Measurements from ENCODE around the gene CCL14. TPM values are rescaled to one million over a fixed set of nuclear protein-coding genes. Genes with fewer than 3 reads are reported as not detected.

CCL14 gene
- total and polyA plus RNA-seq, 2 of the 8 experiments (the other 6 are each of a cell fraction or from before 2014, with no cell fraction given), result not detected

DNA sequence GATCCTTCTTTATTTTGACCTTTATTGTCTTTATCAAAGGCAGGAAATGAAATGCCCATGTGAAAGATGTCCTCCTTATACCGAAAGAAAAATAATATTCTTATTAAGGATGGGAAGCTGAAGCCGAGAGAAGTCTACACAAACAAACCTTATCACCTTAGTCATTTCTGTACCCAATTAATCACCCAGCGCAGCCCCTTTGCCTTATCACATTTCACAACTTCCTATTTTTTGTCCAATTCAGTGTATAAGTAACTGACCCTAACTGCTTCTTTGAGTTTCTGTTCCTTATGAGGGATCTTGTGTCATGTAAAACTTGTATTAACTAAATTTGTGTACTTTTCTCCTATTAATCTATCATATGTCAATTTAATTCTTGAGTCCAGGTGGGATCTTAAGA is 47.6 kb upstream of the CCL14 start (continued):
- TF ChIP-seq, protein P1, sequence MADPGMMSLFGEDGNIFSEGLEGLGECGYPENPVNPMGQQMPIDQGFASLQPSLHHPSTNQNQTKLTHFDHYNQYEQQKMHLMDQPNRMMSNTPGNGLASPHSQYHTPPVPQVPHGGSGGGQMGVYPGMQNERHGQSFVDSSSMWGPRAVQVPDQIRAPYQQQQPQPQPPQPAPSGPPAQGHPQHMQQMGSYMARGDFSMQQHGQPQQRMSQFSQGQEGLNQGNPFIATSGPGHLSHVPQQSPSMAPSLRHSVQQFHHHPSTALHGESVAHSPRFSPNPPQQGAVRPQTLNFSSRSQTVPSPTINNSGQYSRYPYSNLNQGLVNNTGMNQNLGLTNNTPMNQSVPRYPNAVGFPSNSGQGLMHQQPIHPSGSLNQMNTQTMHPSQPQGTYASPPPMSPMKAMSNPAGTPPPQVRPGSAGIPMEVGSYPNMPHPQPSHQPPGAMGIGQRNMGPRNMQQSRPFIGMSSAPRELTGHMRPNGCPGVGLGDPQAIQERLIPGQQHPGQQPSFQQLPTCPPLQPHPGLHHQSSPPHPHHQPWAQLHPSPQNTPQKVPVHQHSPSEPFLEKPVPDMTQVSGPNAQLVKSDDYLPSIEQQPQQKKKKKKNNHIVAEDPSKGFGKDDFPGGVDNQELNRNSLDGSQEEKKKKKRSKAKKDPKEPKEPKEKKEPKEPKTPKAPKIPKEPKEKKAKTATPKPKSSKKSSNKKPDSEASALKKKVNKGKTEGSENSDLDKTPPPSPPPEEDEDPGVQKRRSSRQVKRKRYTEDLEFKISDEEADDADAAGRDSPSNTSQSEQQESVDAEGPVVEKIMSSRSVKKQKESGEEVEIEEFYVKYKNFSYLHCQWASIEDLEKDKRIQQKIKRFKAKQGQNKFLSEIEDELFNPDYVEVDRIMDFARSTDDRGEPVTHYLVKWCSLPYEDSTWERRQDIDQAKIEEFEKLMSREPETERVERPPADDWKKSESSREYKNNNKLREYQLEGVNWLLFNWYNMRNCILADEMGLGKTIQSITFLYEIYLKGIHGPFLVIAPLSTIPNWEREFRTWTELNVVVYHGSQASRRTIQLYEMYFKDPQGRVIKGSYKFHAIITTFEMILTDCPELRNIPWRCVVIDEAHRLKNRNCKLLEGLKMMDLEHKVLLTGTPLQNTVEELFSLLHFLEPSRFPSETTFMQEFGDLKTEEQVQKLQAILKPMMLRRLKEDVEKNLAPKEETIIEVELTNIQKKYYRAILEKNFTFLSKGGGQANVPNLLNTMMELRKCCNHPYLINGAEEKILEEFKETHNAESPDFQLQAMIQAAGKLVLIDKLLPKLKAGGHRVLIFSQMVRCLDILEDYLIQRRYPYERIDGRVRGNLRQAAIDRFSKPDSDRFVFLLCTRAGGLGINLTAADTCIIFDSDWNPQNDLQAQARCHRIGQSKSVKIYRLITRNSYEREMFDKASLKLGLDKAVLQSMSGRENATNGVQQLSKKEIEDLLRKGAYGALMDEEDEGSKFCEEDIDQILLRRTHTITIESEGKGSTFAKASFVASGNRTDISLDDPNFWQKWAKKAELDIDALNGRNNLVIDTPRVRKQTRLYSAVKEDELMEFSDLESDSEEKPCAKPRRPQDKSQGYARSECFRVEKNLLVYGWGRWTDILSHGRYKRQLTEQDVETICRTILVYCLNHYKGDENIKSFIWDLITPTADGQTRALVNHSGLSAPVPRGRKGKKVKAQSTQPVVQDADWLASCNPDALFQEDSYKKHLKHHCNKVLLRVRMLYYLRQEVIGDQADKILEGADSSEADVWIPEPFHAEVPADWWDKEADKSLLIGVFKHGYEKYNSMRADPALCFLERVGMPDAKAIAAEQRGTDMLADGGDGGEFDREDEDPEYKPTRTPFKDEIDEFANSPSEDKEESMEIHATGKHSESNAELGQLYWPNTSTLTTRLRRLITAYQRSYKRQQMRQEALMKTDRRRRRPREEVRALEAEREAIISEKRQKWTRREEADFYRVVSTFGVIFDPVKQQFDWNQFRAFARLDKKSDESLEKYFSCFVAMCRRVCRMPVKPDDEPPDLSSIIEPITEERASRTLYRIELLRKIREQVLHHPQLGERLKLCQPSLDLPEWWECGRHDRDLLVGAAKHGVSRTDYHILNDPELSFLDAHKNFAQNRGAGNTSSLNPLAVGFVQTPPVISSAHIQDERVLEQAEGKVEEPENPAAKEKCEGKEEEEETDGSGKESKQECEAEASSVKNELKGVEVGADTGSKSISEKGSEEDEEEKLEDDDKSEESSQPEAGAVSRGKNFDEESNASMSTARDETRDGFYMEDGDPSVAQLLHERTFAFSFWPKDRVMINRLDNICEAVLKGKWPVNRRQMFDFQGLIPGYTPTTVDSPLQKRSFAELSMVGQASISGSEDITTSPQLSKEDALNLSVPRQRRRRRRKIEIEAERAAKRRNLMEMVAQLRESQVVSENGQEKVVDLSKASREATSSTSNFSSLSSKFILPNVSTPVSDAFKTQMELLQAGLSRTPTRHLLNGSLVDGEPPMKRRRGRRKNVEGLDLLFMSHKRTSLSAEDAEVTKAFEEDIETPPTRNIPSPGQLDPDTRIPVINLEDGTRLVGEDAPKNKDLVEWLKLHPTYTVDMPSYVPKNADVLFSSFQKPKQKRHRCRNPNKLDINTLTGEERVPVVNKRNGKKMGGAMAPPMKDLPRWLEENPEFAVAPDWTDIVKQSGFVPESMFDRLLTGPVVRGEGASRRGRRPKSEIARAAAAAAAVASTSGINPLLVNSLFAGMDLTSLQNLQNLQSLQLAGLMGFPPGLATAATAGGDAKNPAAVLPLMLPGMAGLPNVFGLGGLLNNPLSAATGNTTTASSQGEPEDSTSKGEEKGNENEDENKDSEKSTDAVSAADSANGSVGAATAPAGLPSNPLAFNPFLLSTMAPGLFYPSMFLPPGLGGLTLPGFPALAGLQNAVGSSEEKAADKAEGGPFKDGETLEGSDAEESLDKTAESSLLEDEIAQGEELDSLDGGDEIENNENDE (IDR thresholded peaks at IDR 0.05; ENCODE audit: insufficient replicate concordance, low read length), result no peak
- TF ChIP-seq YY1 (IDR thresholded peaks at IDR 0.05; ENCODE audit: low read depth, low read length) (no peak), BACH1 (IDR thresholded peaks at IDR 0.05; ENCODE audit: low read length) (no peak), BRCA1 (IDR thresholded peaks at IDR 0.05; ENCODE audit: low read depth, low read length) (no peak), SRF (IDR thresholded peaks at IDR 0.05; ENCODE audit: low read depth, low read length) (no peak), CHD2 (IDR thresholded peaks at IDR 0.05; ENCODE audit: low read length) (no peak), NANOG (IDR thresholded peaks at IDR 0.05; ENCODE audit: insufficient read depth, low read depth, low read length, poor library complexity, severe bottlenecking) (no peak)
